ENCODE data around the gene ABLIM1. TPM values are rescaled to one million over a fixed set of nuclear protein-coding genes. Genes with fewer than 3 reads are reported as not detected.
A peak's percentile ranks its signal among the peaks of the same experiment; 100 is the strongest.

ABLIM1 gene
- total and polyA plus RNA-seq, 5 donors: 149 to 462 (median 411) TPM

- no peaks in the 10 kb centered on the region for H3K27me3 ChIP-seq (ENCODE audit: control insufficient read depth, insufficient read depth)
- intact Hi-C loops (cut with DNase I): no loop called here
- 97% methylated on average over 1 of the region's 1 CpG for WGBS
- H3K4me1 ChIP-seq (ENCODE audit: control insufficient read depth, insufficient read depth, low read length): peaks cover 11% of the 10 kb centered on the region
- DNase-seq: no peak
- ATAC-seq: no peak
- H3K27ac ChIP-seq (ENCODE audit: low read length): no peak overlapping the region
- H3K4me3 ChIP-seq (ENCODE audit: low read length): no peak overlapping the region
- H3K9me3 ChIP-seq (ENCODE audit: control insufficient read depth, low read length): no peaks in the 10 kb centered on the region
Measured at GRCh38 chr10:114501650-114502049, 156.4 kb downstream of the ABLIM1 start.

GRCh38 chr10:114500643-114501042 is 157.4 kb downstream of the ABLIM1 start:
- no peaks in the 10 kb centered on the region for H3K27me3 ChIP-seq (ENCODE audit: control insufficient read depth, insufficient read depth)
- no peaks in the 10 kb centered on the region for H3K9me3 ChIP-seq (ENCODE audit: control insufficient read depth, low read length)
- intact Hi-C loops (cut with DNase I): no loop called here
- WGBS: 81% methylated on average over 2 of the region's 2 CpGs
- H3K4me3 ChIP-seq (ENCODE audit: low read length): no peak overlapping the region
- ATAC-seq (no peak), DNase-seq (no peak)
- no peak overlapping the region for H3K27ac ChIP-seq (ENCODE audit: low read length)
- peaks cover 6% of the 10 kb centered on the region for H3K4me1 ChIP-seq (ENCODE audit: control insufficient read depth, insufficient read depth, low read length)

- H3K4me1 ChIP-seq (ENCODE audit: control insufficient read depth, insufficient read depth, low read length): peaks cover 4% of the 10 kb centered on the region
- H3K9me3 ChIP-seq (ENCODE audit: control insufficient read depth, low read length): no peaks in the 10 kb centered on the region
- no peaks in the 10 kb centered on the region for H3K27me3 ChIP-seq (ENCODE audit: control insufficient read depth, insufficient read depth)
- no peak overlapping the region for H3K27ac ChIP-seq (ENCODE audit: low read length)
- no peak overlapping the region for H3K4me3 ChIP-seq (ENCODE audit: low read length)
- no peak for DNase-seq
- ATAC-seq: peak in 1 of 2 donors; percentile 23
- intact Hi-C loops (cut with DNase I): no loop called here
- WGBS: 85% methylated on average over 8 of the region's 8 CpGs
Measured at GRCh38 chr10:114499630-114500190, 158.4 kb downstream of the ABLIM1 start.

GRCh38 chr10:114499116-114499515 is 159.0 kb downstream of the ABLIM1 start:
- no peak overlapping the region for H3K27ac ChIP-seq (ENCODE audit: low read length)

GRCh38 chr10:114498413-114499111 is 159.5 kb downstream of the ABLIM1 start:
- no peaks in the 10 kb centered on the region for H3K27me3 ChIP-seq (ENCODE audit: control insufficient read depth, insufficient read depth)
- peaks cover 4% of the 10 kb centered on the region for H3K4me1 ChIP-seq (ENCODE audit: control insufficient read depth, insufficient read depth, low read length)
- H3K9me3 ChIP-seq (ENCODE audit: control insufficient read depth, low read length): no peaks in the 10 kb centered on the region
- WGBS: 85% methylated on average over 2 of the region's 2 CpGs
- ATAC-seq (no peak), DNase-seq (no peak)
- no peak overlapping the region for H3K4me3 ChIP-seq (ENCODE audit: low read length)
- intact Hi-C loops (cut with DNase I): no loop called here
- no peak overlapping the region for H3K27ac ChIP-seq (ENCODE audit: low read length)

More at GRCh38 chr10:114499116-114499515, 159.0 kb downstream of the ABLIM1 start:
- Histone ChIP-seq H3K4me1 (ENCODE audit: control insufficient read depth, insufficient read depth, low read length) (peaks cover 4% of the 10 kb centered on the region), H3K27me3 (ENCODE audit: control insufficient read depth, insufficient read depth) (no peaks in the 10 kb centered on the region), H3K9me3 (ENCODE audit: control insufficient read depth, low read length) (no peaks in the 10 kb centered on the region), H3K4me3 (ENCODE audit: low read length) (no peak overlapping the region)
- no peak for ATAC-seq
- 60% methylated on average over 2 of the region's 2 CpGs for WGBS
- intact Hi-C loops (cut with DNase I): no loop called here
- no peak for DNase-seq

- DNase-seq: no peak
- H3K4me1 ChIP-seq (ENCODE audit: control insufficient read depth, insufficient read depth, low read length): peaks cover 13% of the 10 kb centered on the region
- H3K4me3 ChIP-seq (ENCODE audit: low read length): no peak overlapping the region
- ATAC-seq: no peak
- WGBS: 91% methylated on average over 3 of the region's 3 CpGs
- no peak overlapping the region for H3K27ac ChIP-seq (ENCODE audit: low read length)
- H3K27me3 ChIP-seq (ENCODE audit: control insufficient read depth, insufficient read depth): no peaks in the 10 kb centered on the region
- no peaks in the 10 kb centered on the region for H3K9me3 ChIP-seq (ENCODE audit: control insufficient read depth, low read length)
- intact Hi-C loops (cut with DNase I): no loop called here
Measured at GRCh38 chr10:114495303-114495702, 162.8 kb downstream of the ABLIM1 start.

- H3K27me3 ChIP-seq (ENCODE audit: control insufficient read depth, insufficient read depth): no peaks in the 10 kb centered on the region
- no peaks in the 10 kb centered on the region for H3K9me3 ChIP-seq (ENCODE audit: control insufficient read depth, low read length)
- H3K27ac ChIP-seq (ENCODE audit: low read length): peak overlapping the region; percentile 50
- intact Hi-C loops (cut with DNase I): no loop called here
- DNase-seq (no peak), ATAC-seq (no peak)
- 30% methylated on average over 4 of the region's 4 CpGs for WGBS
- no peak overlapping the region for H3K4me3 ChIP-seq (ENCODE audit: low read length)
- H3K4me1 ChIP-seq (ENCODE audit: control insufficient read depth, insufficient read depth, low read length): peaks cover 19% of the 10 kb centered on the region
Measured at GRCh38 chr10:114492351-114493037, 165.6 kb downstream of the ABLIM1 start.

GRCh38 chr10:114491933-114492332 is 166.1 kb downstream of the ABLIM1 start:
- intact Hi-C loops (cut with DNase I): no loop called here
- ATAC-seq (peak; percentile 42 to 59), DNase-seq (peak in 2 of 3 donors; percentile 65 to 70)
- H3K4me3 ChIP-seq (ENCODE audit: low read length): no peak overlapping the region
- peak overlapping the region; percentile 83 for H3K27ac ChIP-seq (ENCODE audit: low read length)
- no peaks in the 10 kb centered on the region for H3K27me3 ChIP-seq (ENCODE audit: control insufficient read depth, insufficient read depth)
- H3K4me1 ChIP-seq (ENCODE audit: control insufficient read depth, insufficient read depth, low read length): peaks cover 19% of the 10 kb centered on the region
- WGBS: 15% methylated on average over 4 of the region's 4 CpGs
- no peaks in the 10 kb centered on the region for H3K9me3 ChIP-seq (ENCODE audit: control insufficient read depth, low read length)

GRCh38 chr10:114491419-114491818 is 166.7 kb downstream of the ABLIM1 start:
- peaks cover 19% of the 10 kb centered on the region for H3K4me1 ChIP-seq (ENCODE audit: control insufficient read depth, insufficient read depth, low read length)
- no peaks in the 10 kb centered on the region for H3K27me3 ChIP-seq (ENCODE audit: control insufficient read depth, insufficient read depth)
- intact Hi-C loops (cut with DNase I): no loop called here
- H3K4me3 ChIP-seq (ENCODE audit: low read length): no peak overlapping the region
- peak overlapping the region; percentile 83 for H3K27ac ChIP-seq (ENCODE audit: low read length)
- 43% methylated on average over 3 of the region's 3 CpGs for WGBS
- peak; percentile 70 to 90 (median 73) for DNase-seq
- ATAC-seq: peak; percentile 51 to 53
- H3K9me3 ChIP-seq (ENCODE audit: control insufficient read depth, low read length): no peaks in the 10 kb centered on the region

- ATAC-seq: peak; percentile 20 to 75
- H3K9me3 ChIP-seq (ENCODE audit: control insufficient read depth, low read length): no peaks in the 10 kb centered on the region
- WGBS: 62% methylated on average over 14 of the region's 14 CpGs
- intact Hi-C loops (cut with DNase I): loop anchor here in 2 of 4 donors (5.0 to 10.0 kb wide), 2 partner anchors 33 to 225 kb away; no protein-coding TSS in a partner anchor
- no peak overlapping the region for H3K4me3 ChIP-seq (ENCODE audit: low read length)
- H3K4me1 ChIP-seq (ENCODE audit: control insufficient read depth, insufficient read depth, low read length): peaks cover 19% of the 10 kb centered on the region
- H3K27me3 ChIP-seq (ENCODE audit: control insufficient read depth, insufficient read depth): no peaks in the 10 kb centered on the region
- peak in 1 of 3 donors; percentile 27 for DNase-seq
- H3K27ac ChIP-seq (ENCODE audit: low read length): peak overlapping the region; percentile 8
Measured at GRCh38 chr10:114489521-114490310, 168.4 kb downstream of the ABLIM1 start.
